Stomach smooth muscle (tissue), 2 donors: ENCODE measurements around the gene OR2H1.
"Not testable (repeated sequence)": the region's sequence is repeated elsewhere in the genome, so short reads cannot be mapped to it uniquely, and the experiment has no call there.

Experiments
- H3K27ac ChIP-seq: one replicate; pipeline ENCODE4 v1.7.0; 2013; ENCODE audit warnings: mild to moderate bottlenecking, low read length, inconsistent platforms
- H3K27me3 ChIP-seq, 2 donors: one replicate each; pipeline ENCODE4 v1.7.0; 2013; ENCODE audit warnings: low read length in 2 of 2; ENCODE audit not compliant: insufficient read depth in 2 of 2, control insufficient read depth in 1 of 2
- H3K36me3 ChIP-seq, 2 donors: one replicate each; pipeline ENCODE4 v1.7.0; 2013; ENCODE audit warnings: low read length in 2 of 2; ENCODE audit not compliant: control insufficient read depth in 2 of 2, insufficient read depth in 2 of 2
- H3K4me1 ChIP-seq: one replicate; pipeline ENCODE4 v1.7.0; 2013; ENCODE audit warnings: low read length; ENCODE audit not compliant: control insufficient read depth, insufficient read depth
- H3K4me3 ChIP-seq, 2 donors: one replicate each; pipeline ENCODE4 v1.7.0; 2013; ENCODE audit warnings: low read length in 2 of 2
- H3K9ac ChIP-seq, 2 donors: one replicate each; pipeline ENCODE4 v1.7.0; 2013; ENCODE audit warnings: low read length in 2 of 2, mild to moderate bottlenecking in 1 of 2
- H3K9me3 ChIP-seq, 2 donors: one replicate each; pipeline ENCODE4 v1.7.0; 2013; ENCODE audit warnings: low read length in 2 of 2; ENCODE audit not compliant: control insufficient read depth in 2 of 2
- donor health status: healthy.
- donor health status: Pancreatic carcinoma.

The OR2H1 gene

DNA sequence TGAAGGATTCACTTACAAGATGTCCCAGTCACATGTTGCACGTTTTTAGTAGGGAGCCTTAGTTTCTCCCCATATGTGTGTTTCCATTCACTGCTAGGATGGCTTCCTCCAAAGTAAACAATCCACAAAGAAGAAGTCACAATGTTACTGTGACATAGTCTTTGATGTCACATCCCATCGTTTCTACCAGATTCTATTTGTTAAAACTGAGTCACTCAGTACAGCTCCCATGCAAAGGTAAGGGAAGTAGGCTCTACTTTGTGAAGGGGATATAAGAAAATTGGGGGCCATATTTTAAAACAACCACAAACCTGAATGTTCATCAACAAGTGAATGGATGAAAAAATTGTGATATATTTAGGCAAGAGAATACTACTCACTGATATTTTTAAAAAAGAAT, at the start of gene OR2H1, which contains the start of gene OR11A1:
Gene OR2H1, plus strand, starts transcription at position 185 of the 400 bp plus-strand sequence. CDS start 4,615 bp downstream, outside the sequence.
Gene OR11A1, minus strand, starts transcription at position 101 of the 400 bp plus-strand sequence. CDS start 29,430 bp downstream, outside the sequence.
- Histone ChIP-seq H3K36me3 (no peaks in the 10 kb centered on the region), H3K4me1 (no peaks in the 10 kb centered on the region), H3K27me3 (peaks cover 0 to 2% of the 10 kb centered on the region in 2 donors), H3K9ac (no peak within 1 kb of the TSS), H3K27ac (no peak within 1 kb of the TSS), H3K4me3 (no peak within 1 kb of the TSS), H3K9me3 (no peaks in the 10 kb centered on the region)

- Histone ChIP-seq H3K27me3 (no peaks in the 10 kb centered on the region), H3K9ac (no peak within 1 kb of the TSS), H3K4me1 (no peaks in the 10 kb centered on the region), H3K36me3 (no peaks in the 10 kb centered on the region), H3K4me3 (no peak within 1 kb of the TSS), H3K9me3 (no peaks in the 10 kb centered on the region), H3K27ac (no peak within 1 kb of the TSS)
Observed at GRCh38 chr6:29414588-29414987, 42.4 kb upstream of the OR2H1 start, which contains the start of gene OR12D1. Gene OR12D1 (plus strand): TSS chr6:29414928.

DNA sequence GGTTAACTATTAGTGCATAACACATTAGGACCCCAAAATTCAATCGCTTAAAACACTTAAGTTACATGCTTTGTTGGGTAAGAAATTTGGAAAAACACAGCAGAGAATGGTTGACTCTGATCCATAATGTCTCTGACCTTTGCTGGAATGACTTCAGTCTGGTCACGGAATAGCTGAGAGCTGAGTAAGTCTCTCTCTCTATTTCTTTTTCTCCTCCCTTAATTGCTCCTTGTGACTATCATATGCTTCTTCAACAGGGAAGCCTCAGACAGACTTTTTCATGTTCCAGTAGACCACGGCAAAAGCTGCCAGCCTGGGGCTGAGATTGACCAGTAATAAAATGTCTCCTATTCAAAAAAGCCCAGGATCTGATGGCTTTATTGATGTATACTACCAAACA, 37.4 kb upstream of the OR2H1 start:
- Histone ChIP-seq H3K9me3 (no peaks in the 10 kb centered on the region), H3K4me1 (no peaks in the 10 kb centered on the region), H3K27ac (no peak overlapping the region), H3K9ac (no peak overlapping the region), H3K27me3 (no peaks in the 10 kb centered on the region), H3K36me3 (no peaks in the 10 kb centered on the region), H3K4me3 (no peak overlapping the region)

- Histone ChIP-seq H3K9ac (no peak overlapping the region), H3K27me3 (no peaks in the 10 kb centered on the region), H3K9me3 (no peaks in the 10 kb centered on the region), H3K4me3 (no peak overlapping the region), H3K4me1 (no peaks in the 10 kb centered on the region), H3K27ac (no peak overlapping the region), H3K36me3 (no peaks in the 10 kb centered on the region)
Observed at GRCh38 chr6:29424168-29424567, 32.8 kb upstream of the OR2H1 start.

DNA sequence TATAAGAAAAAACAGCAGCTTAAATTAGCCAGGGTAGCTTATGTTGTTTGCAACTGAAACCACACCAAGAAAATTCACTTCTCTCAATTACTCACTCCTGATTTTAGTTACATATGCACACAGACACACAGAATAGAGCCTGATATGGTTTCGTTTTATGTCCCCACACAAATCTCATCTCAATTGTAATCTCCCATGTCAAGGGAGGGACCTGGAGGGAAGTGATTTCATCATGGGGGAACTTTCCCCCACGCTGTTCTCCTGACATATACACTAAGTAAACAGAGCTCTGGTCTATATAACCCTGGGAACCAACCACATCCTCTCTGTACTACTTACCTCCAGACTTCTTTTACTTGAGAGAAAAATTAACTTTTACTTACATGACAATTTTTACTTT, 32.4 kb upstream of the OR2H1 start:
- H3K27me3 ChIP-seq = no peaks in the 10 kb centered on the region
- no peak overlapping the region for H3K27ac ChIP-seq
- H3K36me3 ChIP-seq = no peaks in the 10 kb centered on the region
- H3K4me3 ChIP-seq = no peak overlapping the region
- no peaks in the 10 kb centered on the region for H3K9me3 ChIP-seq
- H3K9ac ChIP-seq = no peak overlapping the region
- H3K4me1 ChIP-seq = no peaks in the 10 kb centered on the region

DNA sequence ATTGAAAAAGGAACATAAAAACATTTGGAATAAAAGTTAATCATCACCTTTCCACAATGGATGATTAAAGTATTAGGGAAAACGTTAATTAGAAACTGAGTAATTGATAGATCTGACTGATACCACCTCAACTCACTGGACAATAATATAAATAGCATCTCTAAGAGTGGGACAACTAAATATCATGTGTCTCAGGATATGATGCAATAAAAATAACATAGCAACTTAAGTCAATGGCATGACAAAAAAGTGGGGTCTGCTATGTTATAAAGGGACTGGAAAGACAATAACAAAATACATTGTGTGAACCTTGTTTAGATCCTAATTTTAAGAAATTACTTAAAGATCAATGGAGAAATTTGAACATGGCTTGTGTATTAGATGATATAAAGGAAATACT, 31.9 kb upstream of the OR2H1 start:
- H3K27me3 ChIP-seq = no peaks in the 10 kb centered on the region
- H3K4me1 ChIP-seq = no peaks in the 10 kb centered on the region
- H3K27ac ChIP-seq = no peak overlapping the region
- no peaks in the 10 kb centered on the region for H3K36me3 ChIP-seq
- no peaks in the 10 kb centered on the region for H3K9me3 ChIP-seq
- H3K4me3 ChIP-seq = no peak overlapping the region
- H3K9ac ChIP-seq = no peak overlapping the region

GRCh38 chr6:29426654-29427053, 30.3 kb upstream of the OR2H1 start:
- H3K27ac ChIP-seq = no peak overlapping the region
- H3K9ac ChIP-seq = no peak overlapping the region
- H3K36me3 ChIP-seq = no peaks in the 10 kb centered on the region
- H3K4me3 ChIP-seq = no peak overlapping the region
- no peaks in the 10 kb centered on the region for H3K9me3 ChIP-seq
- H3K4me1 ChIP-seq = no peaks in the 10 kb centered on the region
- no peaks in the 10 kb centered on the region for H3K27me3 ChIP-seq

GRCh38 chr6:29436730-29437129, 20.2 kb upstream of the OR2H1 start:
- not testable (repeated sequence) for H3K27ac ChIP-seq, H3K36me3 ChIP-seq, H3K4me3 ChIP-seq, H3K9me3 ChIP-seq, H3K4me1 ChIP-seq, H3K27me3 ChIP-seq, H3K9ac ChIP-seq

DNA sequence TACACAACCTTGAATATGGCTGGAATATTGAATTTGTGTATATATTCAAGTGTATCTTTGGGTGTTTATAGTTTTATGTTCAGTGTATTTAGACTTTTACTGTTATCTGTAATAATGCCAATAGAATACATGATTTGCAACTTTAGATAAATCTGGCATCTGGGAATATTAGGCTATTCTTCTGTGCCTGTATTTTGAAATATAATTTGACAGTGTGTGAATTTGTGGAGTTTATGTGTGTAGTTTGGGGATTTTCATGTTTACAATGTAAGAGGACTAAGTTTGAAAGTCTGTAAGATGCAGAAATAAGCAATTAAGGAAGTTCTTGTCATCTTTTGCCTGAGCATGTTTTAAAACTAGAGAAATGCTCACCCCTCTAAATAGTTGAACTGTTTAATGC, 17.9 kb upstream of the OR2H1 start, which contains the start of gene OR10C1:
Gene OR10C1, plus strand, starts transcription at position 301 of the 400 bp plus-strand sequence. CDS start 710 bp downstream, outside the sequence.
- Histone ChIP-seq H3K4me1 (no peaks in the 10 kb centered on the region), H3K27me3 (no peaks in the 10 kb centered on the region), H3K9me3 (peaks cover 0 to 3% of the 10 kb centered on the region in 2 donors), H3K9ac (no peak within 1 kb of the TSS), H3K27ac (no peak within 1 kb of the TSS), H3K36me3 (no peaks in the 10 kb centered on the region), H3K4me3 (no peak within 1 kb of the TSS)

DNA sequence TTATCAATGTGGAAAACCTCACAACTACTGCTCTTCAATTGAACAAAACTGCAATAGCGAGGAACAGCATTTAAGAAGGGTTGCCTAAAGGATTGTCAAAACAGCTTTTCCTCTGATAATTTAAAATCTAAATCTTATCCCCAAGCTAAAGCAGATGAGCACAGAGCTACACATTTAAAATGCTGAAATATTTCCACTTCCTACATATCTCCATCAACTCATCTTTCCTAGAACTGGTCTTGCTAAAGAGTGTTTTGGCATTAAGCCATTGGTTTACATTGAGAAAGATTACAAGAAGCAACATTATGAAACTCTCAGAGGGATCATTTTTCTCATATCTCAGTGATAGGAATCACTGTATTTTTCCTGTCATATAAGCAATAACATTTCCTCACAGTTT, 14.2 kb upstream of the OR2H1 start:
- no peak overlapping the region for H3K27ac ChIP-seq
- H3K4me1 ChIP-seq = no peaks in the 10 kb centered on the region
- no peaks in the 10 kb centered on the region for H3K36me3 ChIP-seq

DNA sequence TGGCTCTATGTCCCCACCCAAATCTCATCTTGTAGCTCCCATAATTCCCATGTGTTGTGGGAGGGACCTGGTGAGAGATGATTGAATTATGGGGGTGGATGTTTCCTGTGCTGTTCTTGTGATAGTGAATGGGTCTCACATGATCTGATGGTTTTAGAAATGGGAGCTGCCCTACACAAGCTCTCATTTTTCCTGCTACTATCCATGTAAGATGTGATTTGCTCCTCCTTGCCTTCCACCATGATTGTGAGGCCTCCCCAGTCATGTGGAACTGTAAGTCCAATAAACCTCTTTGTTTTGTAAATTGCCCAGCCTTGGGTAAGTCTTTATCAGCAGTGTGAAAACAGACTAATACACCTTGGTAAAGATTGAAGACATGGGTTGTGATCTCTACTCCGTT, 12.9 kb upstream of the OR2H1 start:
- H3K9ac ChIP-seq, H3K27me3 ChIP-seq, H3K27ac ChIP-seq, H3K4me3 ChIP-seq, H3K36me3 ChIP-seq, H3K4me1 ChIP-seq, H3K9me3 ChIP-seq: not testable (repeated sequence)

More for the DNA sequence above, 14.2 kb upstream of the OR2H1 start:
- Histone ChIP-seq H3K9ac (no peak overlapping the region), H3K9me3 (no peaks in the 10 kb centered on the region), H3K4me3 (no peak overlapping the region), H3K27me3 (no peaks in the 10 kb centered on the region)
